Endometrial microvascular endothelial cells (primary cell): Measurements from ENCODE around the gene HMGN3. TPM values are rescaled to one million over a fixed set of nuclear protein-coding genes. Genes with fewer than 3 reads are reported as not detected.
"Not testable (repeated sequence)": the region's sequence is repeated elsewhere in the genome, so short reads cannot be mapped to it uniquely, and the experiment has no call there.

ENCODE experiments used
- in situ Hi-C: cut with HindIII; loops from 2 replicates; pipeline ENCODE4 v1.10.0; 2017; ENCODE audit warnings: low sequenced_read_pairs, low pct_unique_long_range_greater_than_20kb; ENCODE audit errors: inconsistent ontology term
- total RNA-seq: library from RNA; depleted of rRNA; stranded (reverse); fragments of >200 nt; gene quantifications from one replicate; pipeline ENCODE4 v1.2.3, GENCODE V29; 2015; ENCODE audit errors: inconsistent ontology term

The HMGN3 gene
- total RNA-seq, result 69.3 TPM

DNA sequence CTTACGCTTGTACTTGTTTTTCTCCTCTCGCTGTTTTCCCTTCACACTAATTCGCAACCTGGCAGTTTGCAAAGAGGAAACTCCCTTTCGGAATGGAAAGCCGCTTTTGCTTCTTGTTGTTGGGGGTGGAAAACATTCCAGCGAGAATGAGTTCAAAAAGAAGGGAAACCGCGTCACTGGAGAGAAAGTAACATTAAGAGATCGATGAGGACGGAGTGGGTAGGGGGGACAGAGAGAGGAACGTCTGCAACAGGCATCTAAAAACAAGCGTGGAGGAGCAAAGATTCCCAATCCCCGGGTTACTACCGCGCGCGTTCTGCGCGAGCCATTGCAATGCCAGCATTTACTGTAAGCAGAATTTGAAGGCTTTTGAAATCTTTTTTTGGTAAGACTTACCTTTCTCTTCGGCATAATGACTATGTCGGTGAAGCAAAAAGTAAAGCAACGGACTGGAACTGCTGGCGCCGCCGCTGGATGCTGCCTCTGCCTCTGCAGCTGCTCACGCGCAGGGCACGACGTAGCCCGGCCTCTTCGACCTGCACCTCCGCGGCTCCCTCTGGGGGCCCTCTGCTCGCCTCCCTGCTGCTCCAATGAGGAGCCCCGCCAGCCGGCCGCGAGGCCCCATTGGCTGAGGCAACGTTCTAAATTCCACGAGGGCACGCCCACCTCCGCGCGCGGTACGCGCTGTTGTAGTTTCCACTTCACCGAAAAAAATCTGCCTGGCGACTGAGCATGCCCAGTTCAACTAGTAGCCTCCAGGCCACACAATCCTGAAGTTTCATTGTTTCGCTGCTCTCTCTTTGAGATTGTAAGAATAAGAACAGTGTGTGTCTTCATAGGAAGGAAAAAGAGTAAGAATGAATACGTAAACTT is at the start of gene HMGN3:
Gene HMGN3 (minus strand): TSS at position 533 of the 873 bp plus-strand sequence.
- in situ Hi-C loops, result no loop called here

- in situ Hi-C loops, result no loop called here
Measured at GRCh38 chr6:79280756-79281155, 46.3 kb upstream of the HMGN3 start.

- in situ Hi-C loops, result no loop called here
Measured at GRCh38 chr6:79277109-79277508, 42.6 kb upstream of the HMGN3 start.

DNA sequence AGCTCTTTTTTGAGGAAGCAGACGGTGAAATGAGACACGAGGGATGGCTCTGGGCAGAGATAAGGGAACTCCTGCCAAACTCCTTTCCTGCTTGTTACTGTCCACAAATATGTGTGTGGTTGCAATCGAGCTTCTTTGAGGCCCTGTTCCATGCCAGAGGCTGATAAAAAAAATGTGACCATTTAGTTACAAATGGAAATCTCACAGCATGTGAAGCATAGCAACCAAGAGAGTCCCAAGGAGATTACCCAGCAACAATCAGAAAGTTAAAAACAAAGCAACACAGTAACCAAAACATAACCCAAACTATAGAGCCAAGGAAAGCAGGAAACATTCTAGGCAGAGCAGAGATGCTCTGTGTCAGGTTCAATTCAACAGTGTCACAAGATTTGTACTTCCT is 35.4 kb upstream of the HMGN3 start:
- in situ Hi-C loops, result no loop called here

- in situ Hi-C loops, result no loop called here
Measured at GRCh38 chr6:79267128-79267527, 32.6 kb upstream of the HMGN3 start.

DNA sequence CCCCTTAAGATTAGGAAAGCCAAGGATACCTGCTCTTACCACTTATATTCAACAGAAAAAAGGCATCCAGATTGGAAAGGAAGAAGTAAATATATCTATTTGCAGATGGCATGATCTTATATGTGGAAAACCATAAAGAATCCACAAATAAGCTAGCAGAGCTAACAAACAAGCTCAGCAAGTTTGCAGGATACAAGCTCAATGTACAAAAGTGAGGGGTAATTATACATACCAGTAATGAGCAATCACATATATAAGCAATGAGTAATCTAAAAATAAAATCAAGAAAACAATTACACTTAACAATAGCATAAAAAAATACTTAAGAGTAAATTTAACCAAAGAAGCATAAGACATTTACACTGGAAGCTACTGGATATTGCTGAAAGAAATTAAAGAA is 31.6 kb upstream of the HMGN3 start:
- in situ Hi-C loops, result no loop called here

DNA sequence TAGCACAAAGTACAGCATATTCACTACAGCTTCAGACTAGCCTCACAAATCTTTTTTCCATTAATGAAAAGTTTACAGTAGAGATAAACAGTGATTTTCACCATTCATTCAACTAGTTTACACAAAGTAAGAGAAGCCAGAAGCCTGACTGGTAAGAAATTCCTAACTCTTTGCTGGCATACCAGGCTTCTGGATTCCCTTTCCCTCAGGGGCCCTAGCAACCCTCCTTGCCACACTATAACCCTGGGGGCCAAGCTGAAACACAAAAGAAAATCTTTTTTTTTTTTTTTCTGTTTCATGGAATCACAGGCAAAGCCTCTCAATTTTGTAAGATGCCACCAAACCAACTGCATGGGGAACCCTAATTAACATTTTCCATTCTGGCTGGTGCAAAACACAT is 28.9 kb upstream of the HMGN3 start:
- in situ Hi-C loops, result no loop called here

- in situ Hi-C loops, result no loop called here
Measured at GRCh38 chr6:79261666-79262065, 27.2 kb upstream of the HMGN3 start.

- in situ Hi-C loops, result no loop called here
Measured at GRCh38 chr6:79260772-79261171, 26.3 kb upstream of the HMGN3 start.

- in situ Hi-C loops, result no loop called here
Measured at GRCh38 chr6:79257381-79258205, 23.1 kb upstream of the HMGN3 start.

DNA sequence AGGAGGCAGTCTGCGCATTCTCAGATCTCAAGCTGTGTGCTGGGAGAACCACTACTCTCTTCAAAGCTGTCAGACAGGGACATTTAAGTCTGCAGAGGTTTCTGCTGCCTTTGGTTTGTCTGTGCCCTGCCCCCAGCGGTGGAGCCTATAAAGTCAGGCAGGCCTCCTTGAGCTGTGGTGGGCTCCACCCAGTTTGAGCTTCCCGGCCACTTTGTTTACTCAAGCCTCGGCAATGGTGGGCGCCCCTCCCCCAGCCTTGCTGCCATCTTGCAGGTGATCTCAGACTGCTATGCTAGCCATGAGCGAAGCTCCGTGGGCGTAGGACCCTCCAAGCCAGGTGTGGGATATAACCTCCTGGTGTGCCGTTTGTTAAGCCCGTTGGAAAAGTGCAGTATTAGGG is 22.3 kb upstream of the HMGN3 start:
- in situ Hi-C loops, result not testable (repeated sequence)

DNA sequence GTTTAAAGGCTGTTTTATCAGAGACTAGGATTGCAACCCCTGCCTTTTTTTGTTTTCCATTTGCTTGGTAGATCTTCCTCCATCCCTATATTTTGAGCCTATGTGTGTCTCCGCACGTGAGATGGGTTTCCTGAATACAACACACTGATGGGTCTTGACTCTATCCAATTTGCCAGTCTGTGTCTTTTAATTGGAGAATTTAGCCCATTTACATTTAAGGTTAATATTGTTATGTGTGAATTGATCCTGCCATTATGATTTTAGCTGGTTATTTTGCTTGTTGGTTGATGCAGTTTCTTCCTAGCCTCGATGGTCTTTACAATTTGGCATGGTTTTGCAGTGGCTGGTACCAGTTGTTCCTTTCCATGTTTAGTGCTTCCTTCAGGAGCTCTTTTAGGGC is 20.6 kb upstream of the HMGN3 start:
- in situ Hi-C loops, result not testable (repeated sequence)

- in situ Hi-C loops, result no loop called here
Measured at GRCh38 chr6:79250559-79250958, 16.1 kb upstream of the HMGN3 start.

DNA sequence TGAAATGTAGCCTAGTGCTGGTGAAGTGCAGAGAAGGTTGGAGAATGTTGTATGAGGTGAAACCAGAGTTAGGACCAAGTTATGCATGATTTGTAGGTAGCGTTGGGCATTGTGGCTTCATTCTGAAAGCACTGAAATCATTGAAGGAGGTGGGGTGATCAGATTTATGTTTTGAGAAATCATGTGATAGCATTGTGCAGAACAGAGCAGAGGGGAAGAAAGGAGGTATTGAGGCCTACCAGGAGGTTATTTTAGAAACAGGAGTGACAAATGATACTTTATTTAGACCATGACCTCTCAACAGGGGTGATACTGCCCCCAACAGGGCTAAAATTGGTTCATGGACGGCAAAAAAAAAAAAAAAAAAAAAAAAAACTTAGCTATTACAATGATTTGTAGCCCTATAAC is 15.6 kb upstream of the HMGN3 start:
- in situ Hi-C loops, result no loop called here

- in situ Hi-C loops, result no loop called here
Measured at GRCh38 chr6:79249136-79249535, 14.7 kb upstream of the HMGN3 start.

GRCh38 chr6:79246891-79247290 is 12.4 kb upstream of the HMGN3 start:
- in situ Hi-C loops, result no loop called here

DNA sequence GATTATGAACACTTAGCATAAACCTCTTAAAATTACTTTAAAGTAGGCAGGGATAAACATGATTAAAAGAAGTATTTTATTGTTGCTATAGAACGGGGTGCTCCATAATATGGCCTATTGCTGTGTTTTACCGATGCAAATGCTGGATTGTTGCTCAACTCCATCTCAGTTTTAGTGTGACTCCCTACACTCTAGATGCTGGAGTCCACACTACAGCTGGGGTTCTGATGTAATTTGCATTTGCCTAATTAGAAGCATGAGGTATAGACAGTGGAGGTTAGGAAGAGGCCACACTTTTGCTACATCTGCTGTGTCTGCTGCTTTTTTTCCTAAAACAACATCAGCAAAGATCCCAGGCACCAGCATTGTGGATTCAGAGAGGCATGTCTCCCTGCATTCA is 6.7 kb upstream of the HMGN3 start:
- in situ Hi-C loops, result no loop called here

DNA sequence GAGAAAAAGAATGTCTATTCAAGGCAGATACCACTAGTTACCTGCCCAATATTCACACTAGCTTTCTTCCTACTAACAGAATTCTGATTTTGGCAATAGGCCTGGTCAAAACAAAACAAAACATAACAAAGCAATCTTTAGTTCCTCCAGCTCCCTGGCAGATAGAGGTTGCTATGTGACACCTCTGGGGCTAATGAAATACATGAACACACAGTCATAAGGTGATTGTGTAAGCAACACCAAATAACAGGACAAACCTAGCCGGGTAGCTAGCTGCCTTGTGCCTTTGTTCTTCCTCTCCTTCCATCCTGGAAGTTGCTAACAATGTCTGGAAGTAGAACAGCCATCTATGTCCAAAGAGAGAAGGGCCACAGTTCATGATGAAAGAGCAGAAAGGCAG is 6.0 kb upstream of the HMGN3 start:
- in situ Hi-C loops, result no loop called here

- in situ Hi-C loops, result no loop called here
Measured at GRCh38 chr6:79239536-79240168, 5.2 kb upstream of the HMGN3 start.

DNA sequence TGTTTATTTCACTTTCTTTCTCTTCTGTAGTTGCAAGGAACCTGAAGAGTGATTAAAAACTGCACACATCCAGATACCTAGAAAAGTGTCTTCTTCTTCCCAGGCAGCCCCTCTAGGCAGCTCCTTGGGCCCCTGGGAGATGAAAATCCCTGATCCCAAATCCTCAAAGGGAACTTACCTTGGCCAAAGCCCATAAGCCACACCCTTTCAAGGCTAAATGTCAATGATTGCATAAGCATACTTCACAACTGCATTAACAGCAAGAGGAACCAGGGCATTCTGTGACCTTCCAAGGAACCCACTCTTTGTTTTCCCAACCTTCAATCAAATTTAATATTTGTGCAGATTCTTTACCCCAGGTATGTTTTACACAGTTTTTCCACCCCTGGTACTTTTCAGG is 4.4 kb upstream of the HMGN3 start:
- in situ Hi-C loops, result no loop called here
